HG02571 (cell line): ENCODE data around the gene SLC35G4.
"Not testable (repeated sequence)": the region's sequence is repeated elsewhere in the genome, so short reads cannot be mapped to it uniquely, and the experiment has no call there.

Source experiments
- ATAC-seq: cut with Tn5 transposase; IDR thresholded peaks from one replicate; pipeline ENCODE4 v1.9.1; 2021; ENCODE audit warnings: mild to moderate bottlenecking, moderate library complexity; ENCODE audit not compliant: unreplicated experiment

Gene SLC35G4

GRCh38 chr18:11613611-11614010 is 4.2 kb downstream of the SLC35G4 start:
- not testable (repeated sequence) for ATAC-seq

- not testable (repeated sequence) for ATAC-seq
Measured at GRCh38 chr18:11614042-11614441, 4.6 kb downstream of the SLC35G4 start.

- ATAC-seq = not testable (repeated sequence)
Measured at GRCh38 chr18:11614981-11615380, 5.6 kb downstream of the SLC35G4 start.

- not testable (repeated sequence) for ATAC-seq
Measured at GRCh38 chr18:11647310-11647709, 37.9 kb downstream of the SLC35G4 start.

GRCh38 chr18:11647804-11648203 is 38.4 kb downstream of the SLC35G4 start:
- ATAC-seq = not testable (repeated sequence)

GRCh38 chr18:11649839-11650238 is 40.4 kb downstream of the SLC35G4 start:
- no peak for ATAC-seq

- no peak for ATAC-seq
Measured at GRCh38 chr18:11651899-11652298, 42.5 kb downstream of the SLC35G4 start.

- no peak for ATAC-seq
Measured at GRCh38 chr18:11653521-11653920, 44.1 kb downstream of the SLC35G4 start.

GRCh38 chr18:11654736-11655605 is 45.6 kb downstream of the SLC35G4 start:
- no peak for ATAC-seq

GRCh38 chr18:11655606-11655932 is 46.2 kb downstream of the SLC35G4 start:
- ATAC-seq = no peak

GRCh38 chr18:11657152-11657551 is 47.8 kb downstream of the SLC35G4 start:
- no peak for ATAC-seq

GRCh38 chr18:11657554-11657953 is 48.2 kb downstream of the SLC35G4 start:
- ATAC-seq = no peak

- no peak for ATAC-seq
Measured at GRCh38 chr18:11658019-11658418, 48.6 kb downstream of the SLC35G4 start.

- ATAC-seq = no peak
Measured at GRCh38 chr18:11658989-11659388, 49.6 kb downstream of the SLC35G4 start.
